ENCODE results near the gene PCDHGB4.

GRCh38 chr5:141421489-141421855 lies 34.0 kb downstream of the PCDHGB4 start:
- TF ChIP-seq CTCF (conservative IDR thresholded peaks at IDR 0.05; ENCODE audit: low read depth, low read length) (no peak), CHD1 (IDR thresholded peaks at IDR 0.05; ENCODE audit: low read depth, low read length) (no peak), USF2 (IDR thresholded peaks at IDR 0.05; ENCODE audit: low read depth, low read length) (no peak), RCOR1 (IDR thresholded peaks at IDR 0.05; ENCODE audit: insufficient replicate concordance, low read length) (no peak), CEBPB (IDR thresholded peaks at IDR 0.05; ENCODE audit: low read depth, low read length) (no peak), MXI1 (IDR thresholded peaks at IDR 0.05; ENCODE audit: borderline replicate concordance, low read depth, low read length) (no peak), RAD21 (IDR thresholded peaks at IDR 0.05; ENCODE audit: low read length) (no peak), POLR2A (IDR thresholded peaks at IDR 0.05; ENCODE audit: low read depth, low read length) (no peak), BHLHE40 (IDR thresholded peaks at IDR 0.05; ENCODE audit: low read depth, low read length) (no peak), RFX5 (IDR thresholded peaks at IDR 0.05; ENCODE audit: low read depth, low read length) (no peak), SMC3 (IDR thresholded peaks at IDR 0.05; ENCODE audit: low read depth, low read length) (no peak)
